GM12892 (cell line): ENCODE data around the gene EDN1.

Experiments
- POLR2A ChIP-seq: IDR thresholded peaks from 2 replicates; pipeline ENCODE4 v1.6.1; 2011; ENCODE audit warnings: low read depth, low read length, control low read depth
- POLR2AphosphoS5 ChIP-seq: IDR thresholded peaks from 2 replicates; pipeline ENCODE4 v1.6.1; 2011; ENCODE audit warnings: low read depth, low read length, control low read depth

DNA sequence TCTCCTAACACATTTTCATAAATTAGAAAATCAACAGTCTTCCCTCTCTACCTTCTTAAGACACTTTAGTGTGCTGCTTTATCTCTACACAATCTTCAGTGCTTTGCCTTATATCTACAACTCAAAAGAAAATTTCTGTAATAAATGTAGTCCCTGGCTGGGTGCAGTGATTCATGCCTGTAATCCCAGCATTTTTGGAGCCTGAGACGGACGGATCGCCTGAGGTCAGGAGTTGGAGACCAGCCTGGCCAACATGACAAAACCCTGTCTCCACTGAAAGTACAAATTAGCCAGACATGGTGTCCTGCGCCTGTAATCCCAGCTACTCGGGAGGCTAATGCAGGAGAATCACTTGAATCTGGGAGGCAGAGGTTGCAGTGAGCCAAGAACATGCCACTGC, 9.7 kb upstream of the EDN1 start:
- TF ChIP-seq POLR2A (no peak), POLR2AphosphoS5 (no peak)
